ENCODE data around the gene RABL2B. TPM values are rescaled to one million over a fixed set of nuclear protein-coding genes. Genes with fewer than 3 reads are reported as not detected.

Gene RABL2B
- total RNA-seq, 1 experiment from 2014 or later, result 19.0 TPM

GRCh38 chr22:50734343-50734771 is 49.1 kb downstream of the RABL2B start:
- H2BK5ac ChIP-seq (ENCODE audit: insufficient read length, low read length), result no peak overlapping the region
- no peaks in the 10 kb centered on the region for H3K23me2 ChIP-seq (ENCODE audit: insufficient read length, low read depth, low read length, poor library complexity, severe bottlenecking)
- no peaks in the 10 kb centered on the region for H3K9me3 ChIP-seq (ENCODE audit: control insufficient read depth, low read depth, low read length)
- TF ChIP-seq, protein P1, sequence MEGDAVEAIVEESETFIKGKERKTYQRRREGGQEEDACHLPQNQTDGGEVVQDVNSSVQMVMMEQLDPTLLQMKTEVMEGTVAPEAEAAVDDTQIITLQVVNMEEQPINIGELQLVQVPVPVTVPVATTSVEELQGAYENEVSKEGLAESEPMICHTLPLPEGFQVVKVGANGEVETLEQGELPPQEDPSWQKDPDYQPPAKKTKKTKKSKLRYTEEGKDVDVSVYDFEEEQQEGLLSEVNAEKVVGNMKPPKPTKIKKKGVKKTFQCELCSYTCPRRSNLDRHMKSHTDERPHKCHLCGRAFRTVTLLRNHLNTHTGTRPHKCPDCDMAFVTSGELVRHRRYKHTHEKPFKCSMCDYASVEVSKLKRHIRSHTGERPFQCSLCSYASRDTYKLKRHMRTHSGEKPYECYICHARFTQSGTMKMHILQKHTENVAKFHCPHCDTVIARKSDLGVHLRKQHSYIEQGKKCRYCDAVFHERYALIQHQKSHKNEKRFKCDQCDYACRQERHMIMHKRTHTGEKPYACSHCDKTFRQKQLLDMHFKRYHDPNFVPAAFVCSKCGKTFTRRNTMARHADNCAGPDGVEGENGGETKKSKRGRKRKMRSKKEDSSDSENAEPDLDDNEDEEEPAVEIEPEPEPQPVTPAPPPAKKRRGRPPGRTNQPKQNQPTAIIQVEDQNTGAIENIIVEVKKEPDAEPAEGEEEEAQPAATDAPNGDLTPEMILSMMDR (conservative IDR thresholded peaks at IDR 0.05), result no peak
- Mint-ChIP-seq H3K27ac (no peak overlapping the region), H3K36me3 (ENCODE audit: insufficient read depth in 1 of 3, low read depth in 3 of 3) (no peaks in the 10 kb centered on the region), H3K9me3 (no peaks in the 10 kb centered on the region), H3K27me3 (ENCODE audit: low read depth) (peaks cover 73% of the 10 kb centered on the region), H3K4me3 (no peak overlapping the region), H3K4me1 (peaks cover 0 to 10% of the 10 kb centered on the region in 2 experiments; a peak in 3 of 4 replicates)
- H3K4me1 ChIP-seq (ENCODE audit: insufficient read depth, low read length), result no peaks in the 10 kb centered on the region
- H2AK5ac ChIP-seq (ENCODE audit: insufficient read length, low read length), result no peak overlapping the region
- no peak overlapping the region for H3T11ph ChIP-seq (ENCODE audit: low read length)
- no peak overlapping the region for H3K14ac ChIP-seq (ENCODE audit: insufficient read depth, low read length)
- H3K27me3 ChIP-seq (ENCODE audit: insufficient read depth, low read length), result peaks cover 11% of the 10 kb centered on the region
- H3K56ac ChIP-seq (ENCODE audit: insufficient read length, low read depth, low read length), result no peak overlapping the region
- no peaks in the 10 kb centered on the region for H3K79me1 ChIP-seq (ENCODE audit: insufficient read depth, low read depth, low read length, poor library complexity, severe bottlenecking)
- H3K79me2 ChIP-seq (ENCODE audit: insufficient read depth, low read length), result no peaks in the 10 kb centered on the region
- no peak overlapping the region for H3K23ac ChIP-seq (ENCODE audit: insufficient read length, low read depth, low read length)
- H3K4ac ChIP-seq (ENCODE audit: low read depth, low read length), result no peak overlapping the region
- H2BK12ac ChIP-seq (ENCODE audit: insufficient read length, low read depth, low read length), result no peak overlapping the region
- H3K4me2 ChIP-seq (ENCODE audit: insufficient read depth, insufficient read length, low read length), result no peak overlapping the region
- H4K20me1 ChIP-seq (ENCODE audit: control insufficient read depth, insufficient read depth, insufficient read length), result no peaks in the 10 kb centered on the region
- no peak overlapping the region for H4K5ac ChIP-seq (ENCODE audit: insufficient read length, low read depth, low read length)
- DNase-seq, result no peak
- H4K91ac ChIP-seq (ENCODE audit: insufficient read length, low read depth, low read length), result no peak overlapping the region
- H3K9ac ChIP-seq (ENCODE audit: extremely low read depth, insufficient read length, low read length), result no peak overlapping the region
- H2BK20ac ChIP-seq (ENCODE audit: low read depth, low read length, poor library complexity, severe bottlenecking), result no peak overlapping the region
- no peak overlapping the region for H3K18ac ChIP-seq (ENCODE audit: insufficient read length, low read depth, low read length)
- WGBS (ENCODE audit: extremely low coverage, insufficient read length, low lambda C conversion rate), result no CpG with 5 or more reads among the region's 10 CpGs
- no peak overlapping the region for H3K27ac ChIP-seq (ENCODE audit: insufficient read length, low read depth, low read length)
- no peak overlapping the region for H4K8ac ChIP-seq (replicated peaks; ENCODE audit: insufficient read length, low read depth, low read length)
- no peak overlapping the region for H2AFZ ChIP-seq (ENCODE audit: low read length)
- no peak overlapping the region for H2BK120ac ChIP-seq (ENCODE audit: low read depth, low read length, poor library complexity, severe bottlenecking)
- no peak overlapping the region for H2BK15ac ChIP-seq (ENCODE audit: low read depth, low read length)
